ENCODE data around the gene MRPL24. TPM values are rescaled to one million over a fixed set of nuclear protein-coding genes. Genes with fewer than 3 reads are reported as not detected.

The MRPL24 gene
- total RNA-seq, 2 donors from 2014 or later: 22.6 to 35.6 TPM

- no peak for TF ChIP-seq CTCF (IDR thresholded peaks at IDR 0.05)
- Histone ChIP-seq H3K27me3 (replicated peaks; ENCODE audit: insufficient read depth) (no peaks in the 10 kb centered on the region), H3K4me3 (peak overlapping the region; percentile 82), H3K4me1 (ENCODE audit: control insufficient read depth in 1 of 2, low read depth in 2 of 2) (peaks cover 39 to 55% of the 10 kb centered on the region in 2 donors), H3K9me3 (no peaks in the 10 kb centered on the region), H3K27ac (peak overlapping the region; percentile 93 to 94), H3K36me3 (peaks cover 17% of the 10 kb centered on the region)
- ATAC-seq (ENCODE audit: insufficient number of reproducible peaks, low FRiP score, low read depth) (no peak), DNase-seq (ENCODE audit: low spot score) (no peak)
Measured at GRCh38 chr1:156746406-156746727, 5.5 kb upstream of the MRPL24 start.

GRCh38 chr1:156745881-156746280 is 5.0 kb upstream of the MRPL24 start:
- DNase-seq (ENCODE audit: low spot score) (no peak), ATAC-seq (ENCODE audit: insufficient number of reproducible peaks, low FRiP score, low read depth) (no peak)
- no peaks in the 10 kb centered on the region for H3K9me3 ChIP-seq
- peak overlapping the region; percentile 82 for H3K4me3 ChIP-seq
- TF ChIP-seq CTCF (IDR thresholded peaks at IDR 0.05): no peak
- H3K4me1 ChIP-seq (ENCODE audit: control insufficient read depth in 1 of 2, low read depth in 2 of 2): peaks cover 39 to 55% of the 10 kb centered on the region in 2 donors
- no peaks in the 10 kb centered on the region for H3K27me3 ChIP-seq (replicated peaks; ENCODE audit: insufficient read depth)
- H3K36me3 ChIP-seq: peaks cover 17% of the 10 kb centered on the region
- H3K27ac ChIP-seq: peak overlapping the region; percentile 93 to 94

- Histone ChIP-seq H3K27me3 (replicated peaks; ENCODE audit: insufficient read depth) (no peaks in the 10 kb centered on the region), H3K9me3 (no peaks in the 10 kb centered on the region), H3K4me3 (no peak overlapping the region), H3K27ac (peak overlapping the region; percentile 93 to 94), H3K36me3 (peaks cover 17% of the 10 kb centered on the region), H3K4me1 (ENCODE audit: control insufficient read depth in 1 of 2, low read depth in 2 of 2) (peaks cover 44 to 58% of the 10 kb centered on the region in 2 donors)
- no peak for TF ChIP-seq CTCF (IDR thresholded peaks at IDR 0.05)
- DNase-seq (ENCODE audit: low spot score) (no peak), ATAC-seq (ENCODE audit: insufficient number of reproducible peaks, low FRiP score, low read depth) (no peak)
Measured at GRCh38 chr1:156744786-156745419, 4.0 kb upstream of the MRPL24 start.

- H3K4me1 ChIP-seq (ENCODE audit: control insufficient read depth in 1 of 2, low read depth in 2 of 2): peaks cover 39 to 53% of the 10 kb centered on the region in 2 donors
- ATAC-seq (ENCODE audit: insufficient number of reproducible peaks, low FRiP score, low read depth): no peak
Measured at GRCh38 chr1:156744344-156744743, 3.5 kb upstream of the MRPL24 start.

More at GRCh38 chr1:156744344-156744743, 3.5 kb upstream of the MRPL24 start:
- Histone ChIP-seq H3K4me3 (no peak overlapping the region), H3K27me3 (replicated peaks; ENCODE audit: insufficient read depth) (no peaks in the 10 kb centered on the region), H3K27ac (no peak overlapping the region), H3K9me3 (no peaks in the 10 kb centered on the region), H3K36me3 (peaks cover 17% of the 10 kb centered on the region)
- no peak for TF ChIP-seq CTCF (IDR thresholded peaks at IDR 0.05)
- no peak for DNase-seq (ENCODE audit: low spot score)

All from thoracic aorta (tissue), 2 donors.